Measurements from ENCODE around the gene QDPR. TPM values are rescaled to one million over a fixed set of nuclear protein-coding genes. Genes with fewer than 3 reads are reported as not detected.

The QDPR gene
- total RNA-seq, 1 donor from 2014 or later = 50.2 TPM

- Histone ChIP-seq H3K9me3 (replicated peaks) (no peaks in the 10 kb centered on the region), H3K4me1 (no peaks in the 10 kb centered on the region), H3K27ac (replicated peaks) (no peak overlapping the region), H3K36me3 (no peaks in the 10 kb centered on the region), H3K4me3 (no peak overlapping the region), H3K27me3 (ENCODE audit: low read depth) (peaks cover 7% of the 10 kb centered on the region)
- intact Hi-C loops (cut with micrococcal nuclease) = no loop called here
- TF ChIP-seq, protein P1, sequence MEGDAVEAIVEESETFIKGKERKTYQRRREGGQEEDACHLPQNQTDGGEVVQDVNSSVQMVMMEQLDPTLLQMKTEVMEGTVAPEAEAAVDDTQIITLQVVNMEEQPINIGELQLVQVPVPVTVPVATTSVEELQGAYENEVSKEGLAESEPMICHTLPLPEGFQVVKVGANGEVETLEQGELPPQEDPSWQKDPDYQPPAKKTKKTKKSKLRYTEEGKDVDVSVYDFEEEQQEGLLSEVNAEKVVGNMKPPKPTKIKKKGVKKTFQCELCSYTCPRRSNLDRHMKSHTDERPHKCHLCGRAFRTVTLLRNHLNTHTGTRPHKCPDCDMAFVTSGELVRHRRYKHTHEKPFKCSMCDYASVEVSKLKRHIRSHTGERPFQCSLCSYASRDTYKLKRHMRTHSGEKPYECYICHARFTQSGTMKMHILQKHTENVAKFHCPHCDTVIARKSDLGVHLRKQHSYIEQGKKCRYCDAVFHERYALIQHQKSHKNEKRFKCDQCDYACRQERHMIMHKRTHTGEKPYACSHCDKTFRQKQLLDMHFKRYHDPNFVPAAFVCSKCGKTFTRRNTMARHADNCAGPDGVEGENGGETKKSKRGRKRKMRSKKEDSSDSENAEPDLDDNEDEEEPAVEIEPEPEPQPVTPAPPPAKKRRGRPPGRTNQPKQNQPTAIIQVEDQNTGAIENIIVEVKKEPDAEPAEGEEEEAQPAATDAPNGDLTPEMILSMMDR (IDR thresholded peaks at IDR 0.05; ENCODE audit: borderline replicate concordance) = no peak
- DNase-seq = no peak
Observed at GRCh38 chr4:17535906-17536305, 24.0 kb upstream of the QDPR start.

GRCh38 chr4:17535242-17535641, 23.4 kb upstream of the QDPR start:
- intact Hi-C loops (cut with micrococcal nuclease) = no loop called here
- H3K27me3 ChIP-seq (ENCODE audit: low read depth) = peaks cover 9% of the 10 kb centered on the region
- TF ChIP-seq, protein P1 (IDR thresholded peaks at IDR 0.05; ENCODE audit: borderline replicate concordance) = no peak
- H3K9me3 ChIP-seq (replicated peaks) = no peaks in the 10 kb centered on the region
- no peaks in the 10 kb centered on the region for H3K4me1 ChIP-seq
- DNase-seq = no peak
- no peak overlapping the region for H3K27ac ChIP-seq (replicated peaks)
- no peak overlapping the region for H3K4me3 ChIP-seq
- H3K36me3 ChIP-seq = no peaks in the 10 kb centered on the region

GRCh38 chr4:17534705-17535104, 22.8 kb upstream of the QDPR start:
- H3K9me3 ChIP-seq (replicated peaks) = no peaks in the 10 kb centered on the region
- no peak for DNase-seq
- H3K27ac ChIP-seq (replicated peaks) = no peak overlapping the region
- H3K27me3 ChIP-seq (ENCODE audit: low read depth) = peaks cover 9% of the 10 kb centered on the region
- no peaks in the 10 kb centered on the region for H3K4me1 ChIP-seq
- TF ChIP-seq, protein P1 (IDR thresholded peaks at IDR 0.05; ENCODE audit: borderline replicate concordance) = no peak
- intact Hi-C loops (cut with micrococcal nuclease) = no loop called here
- no peak overlapping the region for H3K4me3 ChIP-seq
- no peaks in the 10 kb centered on the region for H3K36me3 ChIP-seq

- Histone ChIP-seq H3K9me3 (replicated peaks) (no peaks in the 10 kb centered on the region), H3K4me1 (no peaks in the 10 kb centered on the region), H3K36me3 (no peaks in the 10 kb centered on the region), H3K27me3 (ENCODE audit: low read depth) (peaks cover 31% of the 10 kb centered on the region), H3K27ac (replicated peaks) (no peak overlapping the region), H3K4me3 (no peak overlapping the region)
- intact Hi-C loops (cut with micrococcal nuclease) = no loop called here
- no peak for DNase-seq
- TF ChIP-seq, protein P1 (IDR thresholded peaks at IDR 0.05; ENCODE audit: borderline replicate concordance) = no peak
Observed at GRCh38 chr4:17531538-17532285, 19.8 kb upstream of the QDPR start.

GRCh38 chr4:17528551-17529165, 16.8 kb upstream of the QDPR start:
- DNase-seq = no peak
- intact Hi-C loops (cut with micrococcal nuclease) = no loop called here
- no peaks in the 10 kb centered on the region for H3K4me1 ChIP-seq
- H3K27ac ChIP-seq (replicated peaks) = no peak overlapping the region
- H3K27me3 ChIP-seq (ENCODE audit: low read depth) = peaks cover 42% of the 10 kb centered on the region
- H3K9me3 ChIP-seq (replicated peaks) = no peaks in the 10 kb centered on the region
- TF ChIP-seq, protein P1 (IDR thresholded peaks at IDR 0.05; ENCODE audit: borderline replicate concordance) = no peak
- H3K36me3 ChIP-seq = no peaks in the 10 kb centered on the region
- H3K4me3 ChIP-seq = no peak overlapping the region

All from left ventricle myocardium inferior (tissue), 1 donor.